GM21447 (cell line): ENCODE measurements around the gene TRAPPC3L.

ENCODE experiments used
- ATAC-seq: cut with Tn5 transposase; IDR thresholded peaks from one replicate; pipeline ENCODE4 v1.9.1; 2021; ENCODE audit not compliant: unreplicated experiment

Gene TRAPPC3L

DNA sequence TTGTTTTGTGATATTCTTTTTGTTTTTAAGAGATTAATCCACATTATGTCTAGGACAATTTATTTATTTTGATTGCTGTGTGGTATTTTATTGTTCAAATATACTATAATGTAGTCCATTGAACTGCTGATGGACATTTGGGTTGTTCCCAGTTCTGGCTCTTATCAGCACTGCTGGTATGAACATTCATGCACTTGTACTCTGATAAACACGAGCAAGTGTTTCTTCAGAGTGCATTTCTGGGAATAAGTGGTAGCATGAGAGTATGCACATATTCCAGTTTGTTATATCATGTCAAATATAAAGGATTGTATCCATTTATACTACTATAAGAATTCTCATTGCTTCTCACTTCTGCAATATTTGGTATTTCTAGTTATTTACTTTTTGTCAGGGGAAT, 77.2 kb downstream of the TRAPPC3L start:
- no peak for ATAC-seq

DNA sequence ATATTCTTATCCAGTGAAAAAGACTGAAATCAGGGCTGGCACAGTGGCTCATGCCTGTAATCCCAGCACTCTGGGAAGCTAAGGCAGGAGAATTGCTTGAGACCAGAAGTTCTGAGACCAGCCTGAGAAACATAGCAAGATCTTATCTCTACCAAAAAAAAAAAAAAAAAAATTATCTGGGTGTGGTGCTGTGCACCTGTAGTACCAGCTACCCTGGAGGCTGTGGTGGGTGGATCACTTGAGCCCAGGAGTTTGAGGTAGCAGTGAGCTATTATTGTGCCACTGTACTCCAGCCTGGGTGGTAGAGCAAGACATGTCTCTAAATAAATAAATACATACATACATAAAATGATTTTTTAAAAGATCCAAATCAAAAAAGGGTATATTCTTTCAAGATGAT, 78.0 kb downstream of the TRAPPC3L start:
- ATAC-seq, result no peak

DNA sequence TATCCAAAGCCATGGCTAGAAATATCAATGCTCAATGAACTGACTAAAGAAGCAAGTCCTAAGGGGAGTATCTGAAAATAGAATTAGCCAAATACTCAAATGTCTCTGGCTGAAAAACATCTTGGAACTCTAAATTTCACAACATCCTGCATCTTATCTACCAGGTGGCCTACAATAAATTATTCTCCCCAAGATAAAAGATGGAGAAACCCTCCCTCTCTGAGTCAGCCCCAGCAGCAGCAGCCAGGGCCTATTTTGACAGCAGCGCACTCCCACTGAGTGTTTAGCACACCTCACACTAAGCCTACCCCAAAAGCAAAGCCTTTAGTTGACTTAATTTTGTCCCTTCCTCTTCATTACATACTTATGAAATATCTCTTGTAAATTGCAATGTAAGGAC, 78.4 kb downstream of the TRAPPC3L start:
- ATAC-seq, result no peak

DNA sequence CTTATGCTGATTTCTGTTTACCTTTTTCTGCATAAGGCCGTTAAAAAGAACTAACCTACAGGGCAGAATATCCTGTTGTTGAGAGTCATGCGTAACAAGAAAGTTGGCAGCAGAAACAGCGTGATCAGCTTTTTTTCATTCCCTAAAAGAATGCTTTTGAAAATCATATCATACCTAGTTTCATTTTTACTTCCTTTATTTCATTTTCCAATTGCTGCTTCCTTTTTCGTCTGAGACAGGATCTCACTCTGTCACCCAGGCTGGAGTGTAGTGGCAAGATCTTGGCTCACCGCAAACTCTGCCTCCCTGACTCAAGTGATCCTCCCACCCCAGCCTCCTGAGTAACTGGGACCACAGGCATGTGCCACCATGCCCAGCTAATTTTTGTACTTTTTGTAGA, 80.2 kb downstream of the TRAPPC3L start:
- ATAC-seq, result no peak

DNA sequence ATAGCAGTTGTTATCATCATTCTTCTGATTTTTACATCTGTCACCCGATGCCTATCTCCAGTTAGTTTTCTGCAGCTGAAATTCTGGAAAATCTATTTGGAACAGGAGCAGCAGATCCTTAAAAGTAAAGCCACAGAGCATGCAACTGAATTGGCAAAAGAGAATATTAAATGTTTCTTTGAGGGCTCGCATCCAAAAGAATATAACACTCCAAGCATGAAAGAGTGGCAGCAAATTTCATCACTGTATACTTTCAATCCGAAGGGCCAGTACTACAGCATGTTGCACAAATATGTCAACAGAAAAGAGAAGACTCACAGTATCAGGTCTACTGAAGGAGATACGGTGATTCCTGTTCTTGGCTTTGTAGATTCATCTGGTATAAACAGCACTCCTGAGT, 82.2 kb downstream of the TRAPPC3L start:
- no peak for ATAC-seq

DNA sequence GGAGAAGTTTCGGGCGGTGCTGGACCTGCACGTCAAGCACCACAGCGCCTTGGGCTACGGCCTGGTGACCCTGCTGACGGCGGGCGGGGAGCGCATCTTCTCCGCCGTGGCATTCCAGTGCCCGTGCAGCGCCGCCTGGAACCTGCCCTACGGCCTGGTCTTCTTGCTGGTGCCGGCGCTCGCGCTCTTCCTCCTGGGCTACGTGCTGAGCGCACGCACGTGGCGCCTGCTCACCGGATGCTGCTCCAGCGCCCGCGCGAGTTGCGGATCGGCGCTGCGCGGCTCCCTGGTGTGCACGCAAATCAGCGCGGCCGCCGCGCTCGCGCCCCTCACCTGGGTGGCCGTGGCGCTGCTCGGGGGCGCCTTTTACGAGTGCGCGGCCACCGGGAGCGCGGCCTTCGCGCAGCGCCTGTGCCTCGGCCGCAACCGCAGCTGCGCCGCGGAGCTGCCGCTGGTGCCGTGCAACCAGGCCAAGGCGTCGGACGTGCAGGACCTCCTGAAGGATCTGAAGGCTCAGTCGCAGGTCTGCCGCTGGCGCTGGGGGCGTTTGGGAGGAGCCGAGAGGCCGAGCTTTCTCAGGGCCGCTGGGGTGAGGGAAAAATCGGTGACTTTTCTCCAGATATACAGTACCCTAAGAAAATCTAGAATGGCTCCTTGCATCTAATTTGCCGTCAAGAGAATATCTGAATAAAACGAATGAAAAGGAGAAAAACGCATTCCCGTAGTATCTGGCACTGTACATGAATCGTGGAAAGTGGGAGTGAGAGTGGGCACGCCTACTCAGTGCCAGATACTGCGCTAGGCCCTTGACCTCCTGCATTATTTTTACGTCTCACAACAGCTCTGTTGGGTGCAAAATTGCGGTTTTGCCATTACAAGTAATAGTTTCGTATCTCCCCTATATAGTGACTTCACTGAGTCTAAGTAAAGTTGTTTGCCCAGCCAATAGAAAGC, 83.3 kb downstream of the TRAPPC3L start:
- peak; percentile 69 for ATAC-seq

DNA sequence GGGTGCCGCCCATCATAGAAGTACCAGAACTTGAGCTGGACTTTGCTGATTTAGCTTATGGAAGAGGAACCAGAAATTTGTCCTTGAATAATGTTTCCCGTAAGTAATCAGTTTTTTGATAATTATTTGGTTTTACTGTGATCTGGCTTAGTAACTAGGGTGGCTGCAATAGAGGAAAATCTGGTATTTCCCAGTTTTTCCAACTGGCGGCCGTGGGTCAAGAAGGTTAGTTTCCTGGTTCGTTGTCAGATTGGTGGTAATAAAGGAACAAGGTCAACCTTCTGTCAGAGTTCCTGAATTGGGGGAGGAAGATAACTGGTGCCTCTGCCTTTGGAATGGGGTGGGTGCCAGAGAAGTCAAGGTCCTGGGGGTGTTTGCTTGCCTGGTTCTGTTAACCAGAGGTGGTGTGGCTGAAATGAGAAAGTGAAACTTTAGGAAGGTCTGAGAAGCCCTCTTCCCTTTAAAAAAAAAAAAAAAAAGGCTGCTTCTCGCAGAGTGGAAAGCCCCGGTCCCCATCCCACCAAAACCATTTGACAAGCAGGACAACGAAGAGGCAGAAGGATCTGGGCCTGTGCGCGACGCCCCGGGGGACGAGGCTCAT, 84.1 kb downstream of the TRAPPC3L start, which contains the start of gene CALHM6:
Gene CALHM6 (plus strand): TSS at position 45 of the 601 bp plus-strand sequence. CDS start 555 bp downstream, at position 600.
- peak; percentile 20 for ATAC-seq

DNA sequence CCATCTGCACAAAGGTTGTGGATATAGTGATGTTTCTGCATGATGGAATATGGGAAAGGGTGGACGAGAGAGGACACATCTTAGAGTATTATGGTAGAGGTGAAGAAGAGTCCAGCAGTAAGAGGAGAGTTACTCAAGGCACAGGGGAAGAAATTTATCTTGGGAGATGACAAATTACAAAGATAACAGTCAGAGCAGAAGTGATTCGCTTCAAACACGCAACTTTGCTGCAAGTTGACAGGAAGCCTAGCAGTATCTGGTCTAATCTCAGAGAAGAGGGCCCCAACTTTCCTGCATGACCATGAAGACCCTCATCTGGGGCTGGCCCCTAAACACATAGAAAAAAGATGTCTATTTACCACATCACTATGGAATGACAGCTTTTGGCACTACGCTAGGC, 85.6 kb downstream of the TRAPPC3L start:
- no peak for ATAC-seq

DNA sequence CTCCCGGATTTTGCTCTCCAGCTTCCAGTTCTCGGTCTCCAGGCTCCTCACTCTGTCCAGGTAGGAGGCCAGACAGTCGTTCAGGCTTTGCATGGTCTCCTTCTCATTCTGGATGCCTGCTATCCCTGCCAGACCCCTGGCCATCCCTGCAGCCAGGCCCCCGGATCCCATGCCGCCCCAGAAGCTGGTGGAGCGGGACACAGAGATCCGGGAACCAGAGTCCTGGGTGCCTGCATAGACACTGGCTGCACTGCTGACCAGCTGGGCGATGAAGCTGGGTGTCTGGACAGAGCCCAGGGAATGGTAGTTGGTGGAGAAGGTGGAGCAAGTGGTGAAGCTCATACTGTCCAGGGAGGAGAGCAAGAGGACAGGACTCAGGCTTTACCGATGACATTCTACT, 87.2 kb downstream of the TRAPPC3L start:
- no peak for ATAC-seq

DNA sequence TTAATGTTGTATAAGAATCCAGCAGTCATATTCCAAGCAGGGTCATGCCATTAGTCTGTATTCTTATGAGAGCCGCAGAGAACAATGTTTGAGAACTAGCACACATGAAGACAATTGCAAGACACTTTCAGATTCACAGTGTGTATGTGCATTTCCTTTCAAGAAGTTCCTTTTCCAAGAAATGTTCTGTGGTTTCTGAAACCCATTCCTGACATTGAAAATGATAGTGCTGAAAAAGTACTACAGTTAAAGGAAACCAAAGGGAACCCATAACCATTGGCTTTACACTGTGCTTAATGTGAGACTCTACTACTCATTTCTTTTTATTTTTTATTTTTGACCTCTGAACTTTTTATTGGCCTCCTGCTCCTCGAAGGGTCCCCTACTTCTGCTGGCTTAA, 88.6 kb downstream of the TRAPPC3L start:
- no peak for ATAC-seq

DNA sequence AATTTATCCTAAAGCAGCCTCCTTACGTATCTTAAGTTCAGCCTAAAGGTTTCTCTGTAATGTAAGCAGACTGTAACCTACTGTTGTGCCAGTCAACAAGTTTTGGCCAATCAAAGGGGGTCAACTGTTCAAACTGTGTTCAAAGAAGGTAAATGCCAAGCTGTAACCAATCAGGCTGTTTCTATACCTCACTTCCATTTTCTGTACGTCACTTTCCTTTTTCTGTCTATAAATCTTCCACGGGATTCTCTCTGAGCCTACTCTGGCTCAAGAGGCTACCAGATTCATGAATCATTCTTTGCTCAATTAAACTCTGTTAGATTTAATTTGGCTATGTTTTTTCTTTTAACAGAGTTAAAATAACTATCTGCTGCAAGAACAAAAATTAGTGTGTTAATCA, 89.4 kb downstream of the TRAPPC3L start:
- no peak for ATAC-seq

DNA sequence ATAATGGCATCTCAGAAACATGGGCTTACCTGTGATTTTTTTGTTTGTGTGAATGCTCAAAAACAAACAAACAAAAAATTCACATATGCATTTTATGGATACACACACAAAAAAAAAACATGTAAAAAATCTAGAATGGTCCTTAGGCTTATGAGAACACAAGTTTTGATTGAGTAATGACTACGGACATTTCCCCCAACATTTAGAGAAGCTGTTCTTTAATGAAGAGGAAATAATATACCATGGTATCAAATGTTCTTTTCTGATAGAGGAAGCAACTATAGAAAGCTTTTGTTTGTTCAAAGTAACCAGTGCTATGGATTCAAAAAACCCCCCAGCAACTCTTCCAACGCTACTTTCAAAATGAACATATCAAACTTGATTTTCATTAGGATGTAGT, 93.0 kb downstream of the TRAPPC3L start:
- no peak for ATAC-seq

DNA sequence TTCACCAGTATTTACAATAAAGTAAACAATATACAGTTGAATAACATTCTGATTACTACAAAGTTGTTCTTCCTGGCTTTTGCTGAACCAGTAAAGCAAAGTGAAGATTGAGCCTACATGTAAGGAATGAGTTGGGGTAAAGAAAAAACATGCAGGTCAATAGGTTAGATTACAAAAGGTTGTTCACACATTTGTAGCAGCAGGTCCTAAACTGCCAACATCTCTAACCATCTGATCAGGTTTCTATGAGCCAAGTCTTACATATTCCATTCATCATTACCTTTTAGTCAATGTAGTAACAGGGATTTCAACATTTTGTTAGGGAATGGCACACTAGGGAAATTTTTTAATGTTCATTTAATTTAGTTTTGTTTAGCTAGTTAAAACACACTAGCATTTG, 93.6 kb downstream of the TRAPPC3L start:
- no peak for ATAC-seq

DNA sequence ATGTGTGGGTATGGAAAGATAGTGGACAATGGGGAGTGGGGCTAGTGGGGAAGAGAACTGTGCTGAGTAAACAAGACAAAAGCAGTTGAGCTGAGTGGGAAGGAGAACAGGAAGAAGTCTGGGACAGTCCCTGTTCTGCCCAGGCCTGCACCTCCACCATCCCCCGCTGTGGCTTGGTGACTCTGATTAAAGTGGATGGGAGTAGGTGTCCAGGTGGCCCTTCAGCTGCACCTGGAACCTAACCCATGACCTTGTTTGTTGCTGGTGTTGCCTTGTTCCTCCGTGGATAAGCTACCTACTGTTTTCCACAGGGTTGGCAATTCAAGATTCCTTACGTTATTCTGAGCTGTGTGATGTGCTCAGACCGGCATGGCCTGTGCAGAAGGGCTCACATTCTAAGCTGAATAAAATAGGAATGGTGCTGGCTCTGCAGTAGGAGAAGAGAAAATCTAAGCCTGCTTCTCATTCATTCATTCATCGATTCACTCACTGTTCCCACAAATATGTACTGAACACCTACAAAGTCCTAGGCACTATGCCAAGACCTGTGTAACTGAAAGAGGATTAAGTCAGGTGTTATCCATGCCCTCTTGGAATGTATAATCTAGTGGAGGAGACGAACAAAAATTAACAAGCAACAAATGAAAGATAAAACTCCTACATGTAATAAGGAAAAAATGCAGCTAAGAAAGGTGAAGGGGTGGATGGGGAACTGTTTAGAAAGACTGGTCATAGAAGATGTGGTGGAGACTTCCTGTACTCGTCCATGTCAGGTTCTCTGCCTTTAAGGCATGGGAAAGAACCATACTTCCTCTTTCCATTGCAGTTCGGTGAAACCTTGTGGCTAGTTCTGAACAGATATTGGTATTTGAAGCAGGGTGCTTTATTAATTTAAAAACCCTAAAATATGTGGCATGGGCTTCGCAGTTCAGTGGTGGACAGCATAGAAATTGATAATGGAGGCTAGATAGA, 94.4 kb downstream of the TRAPPC3L start:
- peak; percentile 91 for ATAC-seq

DNA sequence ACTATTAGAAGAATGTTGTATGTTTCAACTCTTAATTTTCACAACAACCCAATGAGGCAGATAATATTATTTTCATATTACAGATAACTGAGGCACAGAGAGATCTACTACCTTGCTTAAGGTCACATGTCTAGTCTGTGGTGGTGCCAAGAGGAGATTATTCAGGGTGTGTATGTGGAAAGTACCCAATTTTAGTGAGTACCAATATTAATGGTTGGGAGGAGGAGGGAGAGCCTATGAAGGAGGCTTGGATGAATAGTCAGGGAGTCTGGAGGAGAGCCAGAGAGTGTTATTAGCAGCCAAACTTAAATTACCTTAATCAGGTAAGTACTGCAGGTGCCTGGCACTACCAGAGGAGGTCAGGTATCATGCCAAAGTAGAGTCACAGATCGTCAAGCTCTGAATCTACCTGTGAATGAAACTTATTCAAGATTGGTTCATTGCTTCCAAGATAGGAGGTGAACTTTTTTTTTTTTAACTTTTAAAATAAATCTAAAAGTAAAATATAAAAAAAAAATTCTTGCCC, 95.2 kb downstream of the TRAPPC3L start:
- ATAC-seq, result no peak

DNA sequence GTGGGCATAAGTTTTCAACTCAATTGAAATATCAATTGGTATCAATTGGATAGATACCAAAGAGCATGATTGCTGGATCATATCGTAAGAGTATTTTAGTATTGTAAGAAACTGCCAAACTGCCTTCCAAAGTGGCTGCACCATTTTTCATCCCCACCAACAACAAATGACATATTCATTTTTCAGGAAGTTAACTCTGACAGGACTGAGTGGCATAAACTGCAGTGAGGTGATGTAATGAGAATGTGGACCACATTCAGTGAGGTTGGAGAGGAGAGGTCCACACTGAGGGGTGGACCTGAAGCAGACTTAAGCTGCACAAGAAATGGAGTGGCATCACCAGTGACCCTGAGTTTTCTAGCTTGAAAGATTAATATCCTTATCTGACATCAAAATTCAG, 95.9 kb downstream of the TRAPPC3L start:
- no peak for ATAC-seq

DNA sequence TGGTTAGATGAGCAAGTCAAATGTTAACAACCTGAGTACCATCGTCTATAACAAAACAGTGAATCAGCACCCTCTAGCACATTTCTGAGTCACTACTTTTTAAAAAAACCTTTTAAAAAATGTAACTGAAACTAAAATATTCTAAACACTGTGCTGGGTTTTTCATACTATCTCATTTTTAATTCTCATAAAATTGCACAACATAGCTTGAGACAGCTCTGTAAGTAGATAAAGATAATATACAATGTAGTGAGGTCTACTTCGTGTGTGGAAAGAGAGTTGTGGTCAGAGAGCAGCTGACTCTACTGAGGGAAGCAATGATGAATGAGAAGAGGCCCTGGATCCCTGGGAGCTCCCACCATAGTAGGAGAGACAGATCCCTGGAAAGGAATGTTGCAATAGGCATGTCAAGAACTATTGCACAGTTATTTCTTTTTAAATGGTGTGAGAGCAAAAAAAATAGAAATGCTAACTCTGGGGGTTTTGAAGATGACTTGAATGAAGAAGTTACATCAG, 97.9 kb downstream of the TRAPPC3L start:
- no peak for ATAC-seq

DNA sequence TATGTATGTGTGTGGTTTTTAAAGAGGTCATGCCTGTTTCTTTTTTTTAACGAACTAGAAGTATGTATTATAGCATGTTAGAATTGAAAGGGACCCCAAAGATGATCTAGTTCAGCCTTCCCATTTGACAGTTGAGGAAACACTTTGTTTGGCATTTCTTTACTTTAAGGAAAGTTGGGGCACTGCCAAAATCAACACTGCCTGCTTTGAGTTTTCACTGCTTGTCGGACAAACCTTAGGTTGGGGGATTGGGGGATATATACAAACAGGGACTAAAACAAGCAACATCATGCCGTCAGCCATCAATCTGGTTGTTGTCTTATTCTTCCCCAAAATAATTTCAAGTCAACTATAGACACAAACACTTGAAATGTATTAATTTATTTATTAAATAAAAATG, 98.4 kb downstream of the TRAPPC3L start:
- ATAC-seq, result no peak

DNA sequence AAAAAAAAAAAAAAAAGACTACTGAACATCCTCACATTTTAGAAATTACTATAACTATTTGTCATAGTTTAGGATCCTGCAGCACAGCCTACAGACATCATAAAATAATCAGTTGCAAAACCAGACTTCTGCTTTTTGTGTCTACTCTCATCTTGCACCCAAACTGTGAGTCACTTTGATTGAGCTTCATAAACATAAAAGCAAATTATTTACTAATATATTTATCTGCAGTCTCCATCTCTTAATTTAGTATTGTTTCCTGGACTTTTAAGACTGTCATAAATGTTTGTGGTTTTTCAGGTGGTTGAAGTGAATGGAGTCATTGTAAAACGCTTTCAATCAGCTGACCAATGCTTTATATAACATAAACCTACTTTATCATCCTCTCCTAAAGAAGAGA, 99.1 kb downstream of the TRAPPC3L start:
- ATAC-seq, result no peak

DNA sequence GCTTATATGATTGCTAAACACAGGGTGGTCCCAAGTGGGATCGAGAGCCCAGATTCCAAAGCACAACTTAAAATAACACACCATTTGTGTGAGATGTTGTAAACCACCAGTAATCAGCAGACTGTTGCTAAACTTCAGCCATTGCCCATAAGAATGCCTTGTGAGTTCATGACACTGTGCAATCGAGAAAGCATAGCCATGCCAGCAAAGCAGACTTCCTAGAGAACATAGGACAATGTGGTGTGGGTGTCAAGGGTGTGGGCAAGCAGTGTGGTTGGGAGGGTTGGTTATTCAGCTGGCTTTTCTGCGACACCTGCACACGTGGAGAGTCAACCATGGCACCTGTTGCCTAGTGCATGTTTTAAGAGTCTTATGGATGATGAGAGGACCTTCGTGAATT, 100.4 kb downstream of the TRAPPC3L start:
- no peak for ATAC-seq
